ENCODE measurements around the gene UPK1B.

GRCh38 chr3:119146578-119147375 lies 26.6 kb upstream of the UPK1B start:
- TF ChIP-seq POLR2A (IDR thresholded peaks at IDR 0.05; ENCODE audit: low read depth, low read length), result no peak
- TF ChIP-seq TAF1 (IDR thresholded peaks at IDR 0.05; ENCODE audit: borderline replicate concordance, low read depth, low read length), result no peak
- no peak for TF ChIP-seq POLR2AphosphoS5 (IDR thresholded peaks at IDR 0.05; ENCODE audit: low read depth, low read length)

Measured in GM12892 (cell line).